Activated CD4-positive, alpha-beta T cell treated with anti-CD3 and anti-CD28 coated beads, Interleukin-2, amount 50 U/mL, for 16 hours (primary cell): ENCODE data around the gene NDUFC2.

Source experiments
- DNase-seq: peaks from one replicate; pipeline ENCODE4 v3.0.0-alpha.2; 2020

The NDUFC2 gene

GRCh38 chr11:78025378-78025777 lies 54.3 kb downstream of the NDUFC2 start:
- no peak for DNase-seq

GRCh38 chr11:78023426-78023825 lies 56.2 kb downstream of the NDUFC2 start:
- no peak for DNase-seq

GRCh38 chr11:78022397-78023396 lies 57.0 kb downstream of the NDUFC2 start, which contains the start of gene KCTD14:
Gene KCTD14 (minus strand): TSS chr11:78023276. CDS start chr11:78023249, 27 bp downstream.
- no peak for DNase-seq

- no peak for DNase-seq
These were observed 58.1 kb downstream of the NDUFC2 start for GRCh38 chr11:78021611-78022010.

- no peak for DNase-seq
These were observed 59.4 kb downstream of the NDUFC2 start for GRCh38 chr11:78020246-78020645.

GRCh38 chr11:78019808-78020207 lies 59.9 kb downstream of the NDUFC2 start:
- no peak for DNase-seq
